Ovary (tissue), 9 donors: ENCODE measurements around the gene RHD. TPM values are rescaled to one million over a fixed set of nuclear protein-coding genes. Genes with fewer than 3 reads are reported as not detected.
"Not testable (repeated sequence)": the region's sequence is repeated elsewhere in the genome, so short reads cannot be mapped to it uniquely, and the experiment has no call there.

ENCODE experiments used
- DNase-seq, 5 donors: peaks; one replicate each; pipeline ENCODE4 v3.0.0-alpha.2; 2019 to 2020
- H3K27ac ChIP-seq, 2 donors: fragments of 200-600 bp; one replicate each; pipeline versions ENCODE4 v1.5.1 to v1.8.0; 2019 to 2022
- H3K27me3 ChIP-seq: fragments of 200-600 bp; one replicate; pipeline ENCODE4 v1.8.0; 2022
- H3K36me3 ChIP-seq: fragments of 200-600 bp; sonication (generic); one replicate; pipeline ENCODE4 v1.5.1; 2019
- H3K4me1 ChIP-seq: one replicate; pipeline ENCODE4 v1.8.1; 2013; ENCODE audit warnings: mild to moderate bottlenecking, moderate library complexity; ENCODE audit not compliant: insufficient read depth
- H3K4me3 ChIP-seq: fragments of 200-600 bp; sonication (generic); one replicate; pipeline ENCODE4 v1.5.1; 2017
- H3K9me3 ChIP-seq, 2 donors: fragments of 200-600 bp in 1 of 2; sonication (generic) in 1 of 2; one replicate each; pipeline versions ENCODE4 v1.5.1 to v1.8.1; 2013 to 2019; ENCODE audit warnings: mild to moderate bottlenecking in 1 of 2, moderate library complexity in 1 of 2
- EP300 ChIP-seq: sonication (generic); formaldehyde crosslinking; IDR thresholded peaks from one replicate; pipeline ENCODE4 v1.6.1; 2017; ENCODE audit warnings: antibody characterized with exemption
- POLR2A ChIP-seq: fragments of 450-650 bp; IDR thresholded peaks from one replicate; pipeline ENCODE4 v1.6.1; 2017; ENCODE audit warnings: antibody characterized with exemption, mild to moderate bottlenecking, moderate library complexity
- WGBS, 3 donors: extraction: QIAGEN DNeasy Blood & Tissue Kit in 1 of 3; methylation state at CpG; one replicate each; pipeline versions ENCODE4 v1.1.5 to v1.1.7; 2013 to 2017; 5-methylcytosine and 5-hydroxymethylcytosine counted together
- intact Hi-C, 4 donors: fragments of 100-400 bp; cut with DNase I; formaldehyde crosslinking; loops; one replicate each; pipeline versions ENCODE4 v1.11.0 to v1.15.1; 2022 to 2023
- polyA plus RNA-seq, 2 donors: library from polyadenylated mRNA; stranded (reverse); fragments of 200-250 nt in 1 of 2; fragments of 350-450 nt in 1 of 2; fragmentation: Illumina TruSeq in 1 of 2; extraction: RNeasy Lipid Tissue Mini Kit (QIAGEN cat#74804) in 1 of 2; gene quantifications; one replicate each; pipeline ENCODE4 v1.2.3, GENCODE V29; 2013 to 2014
- total RNA-seq, 7 donors: library from RNA; depleted of rRNA in 2 of 7; stranded (reverse); fragments of >200 nt in 2 of 7; fragmentation: NEBNext Ultra II Directional in 3 of 7; extraction: Animal tissue kit (Norgen Biotek cat#: 25700) in 3 of 7; gene quantifications; one replicate each; pipeline versions ENCODE4 v1.1.0 to v1.2.4, GENCODE V29; 2016 to 2023
- TF ChIP-seq, protein P1 (sequence below), 3 donors: fragments of 450-650 bp in 2 of 3; fragments of 200-600 bp in 1 of 3; IDR thresholded peaks; one replicate each; pipeline versions ENCODE4 v1.5.1 to v1.8.0; 2016 to 2022; ENCODE audit warnings: antibody characterized with exemption in 3 of 3, mild to moderate bottlenecking in 1 of 3
- donor health status: DM: no; HTN: no; CAD: no; lungs with moderate emphysema.
- donor health status: DM: no; HTN: no; CAD: no.
- donor health status: Bipolar disorder and iron deficiency.
- donor health status: DM: yes; HTN: yes; CAD: no.
- donor health status: DM: no; HTN: no; CAD: no.
- donor health status: DM: yes; HTN: yes; CAD: no.

Gene RHD
- total and polyA plus RNA-seq, 9 donors, result not detected

DNA sequence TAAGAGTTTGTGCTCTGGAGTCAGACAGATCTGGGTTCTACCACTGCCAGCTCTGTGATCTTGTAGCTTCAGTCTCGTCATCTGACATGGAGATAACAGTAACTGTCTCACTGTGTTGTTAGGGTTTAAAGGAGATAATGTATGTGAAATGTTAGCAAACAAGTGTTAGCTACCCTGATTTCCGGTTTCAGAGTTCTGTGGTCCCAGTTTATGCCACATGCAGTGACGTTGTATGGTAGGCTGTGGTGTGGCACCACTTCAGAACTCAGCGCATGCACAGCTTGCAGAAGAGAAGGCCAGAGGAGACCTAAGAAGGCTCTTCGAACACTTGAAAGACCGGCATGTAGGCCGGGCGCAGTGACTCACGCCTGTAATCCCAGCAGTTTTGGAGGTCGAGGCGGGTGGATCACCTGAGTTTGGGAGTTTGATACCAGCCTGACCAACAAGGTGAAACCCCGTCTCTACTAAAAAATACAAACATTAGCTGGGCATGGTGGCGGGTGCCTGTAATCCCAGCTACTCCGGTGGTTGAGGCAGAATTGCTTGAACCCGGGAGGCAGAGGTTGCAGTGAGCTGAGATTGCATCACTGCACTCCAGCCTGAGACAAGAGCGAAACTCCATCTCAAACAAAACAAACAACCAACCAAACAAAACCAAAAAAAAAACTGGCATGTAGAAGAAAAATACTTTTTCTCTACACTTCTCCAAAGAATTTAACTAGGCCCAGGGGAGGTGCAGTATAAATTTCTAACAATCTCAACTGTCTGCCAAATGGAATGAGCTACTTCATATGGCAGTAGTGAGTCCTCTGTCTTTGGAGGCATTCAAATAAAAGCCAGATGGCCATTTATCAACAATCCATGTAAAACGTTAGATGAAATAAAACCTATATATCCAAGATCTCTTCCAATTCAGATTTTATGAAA, 55.8 kb downstream of the RHD start:
- no CpG with 5 or more reads among the region's 17 CpGs for WGBS, 3 donors
- H3K27ac ChIP-seq, H3K9me3 ChIP-seq, DNase-seq, H3K27me3 ChIP-seq, H3K4me3 ChIP-seq, H3K36me3 ChIP-seq, H3K4me1 ChIP-seq, intact Hi-C loops: not testable (repeated sequence)

GRCh38 chr1:25328791-25329185, 56.5 kb downstream of the RHD start:
- H3K9me3 ChIP-seq, H3K36me3 ChIP-seq, intact Hi-C loops, H3K4me1 ChIP-seq, H3K4me3 ChIP-seq, DNase-seq, H3K27me3 ChIP-seq, H3K27ac ChIP-seq: not testable (repeated sequence)
- WGBS, 3 donors, result 7 to 13% (median 13%) methylated on average over 4 of the region's 4 CpGs

DNA sequence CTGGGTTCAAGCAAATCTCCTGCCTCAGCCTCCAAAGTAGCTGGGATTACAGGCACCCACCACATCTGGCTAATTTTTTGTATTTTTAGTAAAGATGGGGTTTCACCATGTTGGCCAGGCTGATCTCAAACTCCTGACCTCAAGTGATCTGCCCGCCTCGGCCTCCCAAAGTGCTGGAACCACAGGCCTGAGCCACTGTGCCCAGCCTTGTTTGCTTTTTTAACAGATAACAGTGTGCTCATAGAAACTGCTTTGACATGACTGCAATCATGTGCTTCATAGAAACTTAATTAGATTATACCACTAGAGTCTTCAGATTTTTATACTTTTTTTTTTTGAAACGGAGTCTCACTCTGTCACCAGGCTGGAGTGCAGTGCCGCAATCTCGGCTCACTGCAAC, 57.0 kb downstream of the RHD start:
- DNase-seq, H3K27ac ChIP-seq, H3K4me3 ChIP-seq, intact Hi-C loops, H3K27me3 ChIP-seq, H3K4me1 ChIP-seq, H3K36me3 ChIP-seq, H3K9me3 ChIP-seq: not testable (repeated sequence)
- 70 to 80% (median 72%) methylated on average over 5 of the region's 5 CpGs for WGBS, 3 donors

DNA sequence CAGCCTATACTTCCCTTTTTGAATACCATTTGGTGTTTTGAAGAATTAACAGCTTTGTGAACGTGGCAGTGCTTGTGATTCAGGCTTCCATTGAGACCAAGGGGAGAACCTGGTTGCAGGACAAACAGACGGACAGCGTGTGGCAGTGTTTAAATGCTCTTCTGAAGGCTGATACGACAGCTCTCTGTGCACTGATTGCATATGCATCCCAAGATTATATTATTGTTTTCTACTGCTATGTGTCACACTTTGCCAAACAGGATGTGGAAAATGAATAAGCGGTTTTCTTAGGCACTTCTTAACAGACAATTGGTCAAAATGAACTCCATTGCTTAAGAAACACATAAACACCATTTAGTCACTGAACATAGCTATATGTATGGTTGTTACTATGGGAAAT, 57.6 kb downstream of the RHD start:
- WGBS, 3 donors, result 19 to 52% (median 44%) methylated on average over 2 to 5 of the region's 5 CpGs
- H3K27me3 ChIP-seq, H3K36me3 ChIP-seq, H3K9me3 ChIP-seq, H3K4me1 ChIP-seq, H3K27ac ChIP-seq, intact Hi-C loops, H3K4me3 ChIP-seq, DNase-seq: not testable (repeated sequence)

DNA sequence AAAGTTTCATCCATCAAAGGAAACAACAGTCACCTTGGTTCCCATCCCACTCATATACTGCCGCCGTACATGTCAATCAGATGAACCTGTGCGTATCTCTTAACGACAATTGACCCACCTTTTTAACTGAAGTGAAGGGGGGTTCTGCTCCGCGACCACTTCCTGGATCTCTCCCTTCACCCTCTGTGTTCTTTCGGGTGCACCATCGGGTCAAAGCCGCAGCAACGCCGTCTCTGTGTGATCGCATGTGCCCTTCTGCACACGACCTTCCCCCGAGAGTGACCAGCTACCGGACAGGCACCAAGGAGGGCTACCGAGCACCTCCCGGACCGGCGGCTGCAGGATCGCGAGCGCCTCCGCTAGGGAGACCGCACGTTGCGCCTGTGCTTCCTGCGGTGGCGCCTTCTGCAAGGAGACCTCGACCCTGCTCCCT, 64.6 kb downstream of the RHD start:
- H3K4me1 ChIP-seq, H3K27me3 ChIP-seq, H3K27ac ChIP-seq, intact Hi-C loops, H3K36me3 ChIP-seq, H3K9me3 ChIP-seq: not testable (repeated sequence)
- peak overlapping the region; percentile 48 for H3K4me3 ChIP-seq
- peak in 3 of 5 donors; percentile 46 to 53 (median 48) for DNase-seq
- 0 to 1% (median 0%) methylated on average over 12 to 21 of the region's 29 CpGs for WGBS, 3 donors

DNA sequence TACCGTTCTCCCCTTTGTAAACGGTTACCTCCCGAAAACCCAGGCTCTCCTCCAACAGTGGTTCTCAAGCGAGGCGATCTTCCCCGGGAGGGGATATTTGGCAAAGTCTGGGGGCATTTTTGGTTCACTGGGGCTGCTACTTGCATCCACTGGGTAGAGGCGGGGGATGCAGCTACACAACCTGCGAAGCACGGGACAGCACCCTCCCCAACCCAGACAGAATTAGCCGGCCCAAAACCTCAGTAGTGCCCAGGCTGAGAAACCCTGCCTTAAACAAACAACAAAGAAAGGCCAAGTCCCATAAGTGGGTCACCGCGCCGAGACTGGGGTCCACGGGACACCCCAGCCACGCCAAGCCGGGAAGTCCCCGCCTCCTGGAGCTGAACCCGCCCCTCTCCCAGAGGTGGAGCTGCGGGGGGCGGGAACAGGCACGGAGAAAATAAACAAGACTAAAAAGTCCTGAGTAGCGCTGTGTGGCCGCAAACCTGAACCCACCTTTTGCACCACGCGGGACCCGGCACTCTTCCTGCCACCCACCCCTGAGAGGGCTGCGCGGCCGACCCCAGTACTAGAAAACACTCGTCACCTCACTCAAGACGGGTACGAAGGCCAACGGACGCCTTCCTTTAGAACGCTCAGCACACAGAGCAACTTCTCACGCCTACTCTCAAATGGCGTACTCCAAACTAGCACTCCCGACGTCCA, 65.3 kb downstream of the RHD start:
- H3K36me3 ChIP-seq, H3K9me3 ChIP-seq, H3K27me3 ChIP-seq, intact Hi-C loops, H3K4me1 ChIP-seq: not testable (repeated sequence)
- H3K27ac ChIP-seq, result peak overlapping the region; percentile 3 to 80
- peak; percentile 25 to 66 (median 39) for DNase-seq
- WGBS, 3 donors, result 0% methylated on average over 9 to 22 of the region's 39 CpGs
- H3K4me3 ChIP-seq, result peak overlapping the region; percentile 73

DNA sequence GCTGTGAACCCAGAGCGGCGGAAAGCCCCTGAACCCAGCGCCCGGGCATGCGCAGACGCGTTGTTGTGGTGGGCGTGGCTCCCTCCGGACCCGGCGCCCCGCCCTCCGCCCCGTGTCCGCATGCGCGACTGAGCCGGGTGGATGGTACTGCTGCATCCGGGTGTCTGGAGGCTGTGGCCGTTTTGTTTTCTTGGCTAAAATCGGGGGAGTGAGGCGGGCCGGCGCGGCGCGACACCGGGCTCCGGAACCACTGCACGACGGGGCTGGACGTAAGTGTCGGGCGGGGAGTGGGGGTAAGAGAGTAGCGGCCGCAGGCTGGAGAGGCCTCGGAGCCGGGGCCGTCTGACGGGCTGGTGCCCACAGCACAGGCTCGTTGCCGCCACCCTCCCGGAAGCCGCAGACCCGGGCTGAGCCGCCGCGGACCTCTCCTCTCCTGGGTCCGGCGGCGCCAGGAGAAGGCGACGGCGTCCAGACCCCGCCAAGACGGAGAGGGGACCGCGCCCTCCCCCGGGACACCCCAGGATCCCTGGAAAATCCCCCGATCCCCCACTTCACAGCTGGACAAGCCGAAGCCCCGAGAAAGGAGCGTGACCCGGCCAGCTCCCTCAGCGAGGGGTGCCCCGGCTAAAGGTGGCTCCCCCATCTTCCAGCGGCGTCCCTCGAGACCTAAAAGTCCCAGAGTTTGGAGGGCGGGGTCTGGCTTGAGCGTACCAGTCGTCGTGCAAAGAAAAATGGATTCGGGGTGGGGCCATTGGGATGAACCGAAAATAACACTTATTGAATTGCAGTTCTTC, 66.1 kb downstream of the RHD start, which contains the start of gene TMEM50A:
Gene TMEM50A, plus strand, starts transcription at position 147 of the 794 bp plus-strand sequence. CDS start 2,153 bp downstream, outside the sequence.
- no peaks in the 10 kb centered on the region for H3K27me3 ChIP-seq
- intact Hi-C loops, result no loop called here
- H3K4me3 ChIP-seq, result peak within 1 kb of the TSS; percentile 73
- peaks cover 3% of the 10 kb centered on the region for H3K4me1 ChIP-seq
- H3K36me3 ChIP-seq, result no peaks in the 10 kb centered on the region
- WGBS, 3 donors, result 1% methylated on average over 70 to 72 of the region's 75 CpGs
- peak within 1 kb of the TSS; percentile 3 to 80 for H3K27ac ChIP-seq
- TF ChIP-seq, protein P1, sequence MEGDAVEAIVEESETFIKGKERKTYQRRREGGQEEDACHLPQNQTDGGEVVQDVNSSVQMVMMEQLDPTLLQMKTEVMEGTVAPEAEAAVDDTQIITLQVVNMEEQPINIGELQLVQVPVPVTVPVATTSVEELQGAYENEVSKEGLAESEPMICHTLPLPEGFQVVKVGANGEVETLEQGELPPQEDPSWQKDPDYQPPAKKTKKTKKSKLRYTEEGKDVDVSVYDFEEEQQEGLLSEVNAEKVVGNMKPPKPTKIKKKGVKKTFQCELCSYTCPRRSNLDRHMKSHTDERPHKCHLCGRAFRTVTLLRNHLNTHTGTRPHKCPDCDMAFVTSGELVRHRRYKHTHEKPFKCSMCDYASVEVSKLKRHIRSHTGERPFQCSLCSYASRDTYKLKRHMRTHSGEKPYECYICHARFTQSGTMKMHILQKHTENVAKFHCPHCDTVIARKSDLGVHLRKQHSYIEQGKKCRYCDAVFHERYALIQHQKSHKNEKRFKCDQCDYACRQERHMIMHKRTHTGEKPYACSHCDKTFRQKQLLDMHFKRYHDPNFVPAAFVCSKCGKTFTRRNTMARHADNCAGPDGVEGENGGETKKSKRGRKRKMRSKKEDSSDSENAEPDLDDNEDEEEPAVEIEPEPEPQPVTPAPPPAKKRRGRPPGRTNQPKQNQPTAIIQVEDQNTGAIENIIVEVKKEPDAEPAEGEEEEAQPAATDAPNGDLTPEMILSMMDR (IDR thresholded peaks at IDR 0.05), result no peak
- no peak for TF ChIP-seq EP300
- TF ChIP-seq POLR2A, result peak; percentile 41
- H3K9me3 ChIP-seq, result no peaks in the 10 kb centered on the region
- DNase-seq, result peak; percentile 88 to 94 (median 92)
